GM18909 (cell line): ENCODE data around the gene KLC1.

Source experiments
- ATAC-seq: cut with Tn5 transposase; IDR thresholded peaks from one replicate; pipeline ENCODE4 v1.9.1; 2021; ENCODE audit warnings: mild to moderate bottlenecking; ENCODE audit not compliant: unreplicated experiment, poor library complexity

KLC1 gene

DNA sequence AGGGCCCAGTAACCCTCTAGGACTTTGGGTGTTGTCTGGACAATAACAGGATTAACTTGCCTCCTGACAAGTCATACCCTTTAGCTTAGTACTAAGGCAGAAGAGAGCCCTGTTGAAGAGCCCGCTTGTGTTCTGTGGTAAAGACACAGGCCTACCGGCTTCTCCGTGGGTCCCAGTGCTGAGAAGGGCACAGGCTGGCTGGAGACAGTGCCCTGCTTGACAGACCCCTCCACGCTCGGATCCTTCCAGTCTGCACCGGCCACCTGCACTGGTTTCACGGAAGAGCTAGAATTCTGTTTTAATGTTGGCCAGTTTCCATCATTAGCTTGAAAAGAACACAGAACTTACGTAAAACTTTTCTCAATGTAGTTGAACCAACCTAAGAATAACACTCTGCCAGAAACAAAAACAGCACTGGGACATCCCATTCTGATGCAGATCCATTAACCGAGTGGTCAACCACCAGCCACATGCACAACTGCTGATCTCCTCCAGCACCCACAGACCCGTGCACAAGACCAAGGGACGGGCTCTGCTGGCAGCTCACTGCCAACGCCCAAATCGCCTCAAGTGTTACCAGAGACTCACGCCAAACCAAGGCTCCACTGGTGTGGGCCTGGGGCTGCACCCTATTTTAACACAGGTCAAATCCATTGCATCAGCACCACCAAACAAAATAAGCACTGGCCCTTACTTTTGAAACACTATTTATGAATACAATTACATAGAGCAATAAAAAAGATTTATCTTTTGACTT is 113.7 kb downstream of the KLC1 start:
- no peak for ATAC-seq

- no peak for ATAC-seq
These were observed 114.7 kb downstream of the KLC1 start for GRCh38 chr14:103743691-103744090.

- no peak for ATAC-seq
These were observed 115.8 kb downstream of the KLC1 start for GRCh38 chr14:103744621-103745395.

- no peak for ATAC-seq
These were observed 116.4 kb downstream of the KLC1 start for GRCh38 chr14:103745424-103745823.

DNA sequence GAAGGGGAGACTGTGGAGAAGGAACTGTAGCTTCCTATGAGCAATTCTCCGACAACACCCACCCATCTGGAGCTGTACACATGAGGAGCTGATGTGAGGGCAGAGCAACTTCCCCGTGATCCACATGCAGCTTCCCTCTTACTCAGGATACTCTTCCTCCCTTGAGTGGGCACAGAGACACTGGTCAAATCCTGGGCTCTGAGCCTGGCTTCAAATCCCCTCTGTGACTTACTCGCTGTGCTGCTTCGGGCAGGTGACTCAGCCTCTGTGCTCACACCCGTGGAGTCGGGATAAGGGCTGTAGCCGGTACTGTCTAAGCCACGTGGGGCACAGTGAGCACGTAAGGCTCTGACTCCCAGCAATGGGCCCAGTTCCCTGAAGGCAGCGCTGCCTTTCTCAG is 117.7 kb downstream of the KLC1 start:
- no peak for ATAC-seq

DNA sequence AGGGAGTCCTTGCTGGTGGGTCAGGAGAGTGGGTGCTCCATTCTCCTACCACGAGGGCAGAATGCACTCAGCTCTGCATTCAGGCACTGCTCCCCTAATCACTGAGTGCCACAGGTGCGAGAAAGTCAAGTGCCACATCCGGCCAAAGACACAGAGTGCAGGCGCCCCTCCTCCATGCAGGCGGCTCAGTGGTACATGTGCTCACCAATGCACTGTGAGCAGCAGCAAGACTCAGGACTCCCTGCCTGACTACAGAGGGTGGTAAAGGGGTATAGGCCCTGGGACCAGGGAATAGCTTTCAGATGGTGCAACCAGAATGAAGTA is 119.5 kb downstream of the KLC1 start:
- no peak for ATAC-seq

GRCh38 chr14:103749452-103749851 is 120.4 kb downstream of the KLC1 start:
- no peak for ATAC-seq

DNA sequence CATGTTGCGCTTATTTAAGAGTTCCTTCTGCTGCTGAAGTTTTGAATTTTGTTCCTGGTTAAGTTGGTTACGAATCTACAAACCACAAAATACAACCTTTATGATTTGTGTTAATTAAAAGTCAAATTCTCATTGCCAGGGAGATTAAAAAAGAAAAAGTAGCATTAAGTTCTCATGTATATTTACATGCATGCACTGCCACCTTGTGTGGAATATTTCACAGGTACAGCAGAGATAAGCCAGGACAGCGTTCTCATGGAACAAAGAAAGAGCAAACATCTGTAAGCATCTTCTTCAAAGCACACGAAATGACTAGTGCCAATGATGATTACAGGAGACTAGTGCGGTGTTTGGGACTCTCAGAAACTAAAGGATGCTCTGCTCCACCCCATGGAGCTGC is 120.8 kb downstream of the KLC1 start:
- no peak for ATAC-seq
